HuH-7 (cell line): ENCODE data around the gene CNTN5.
"Not testable (repeated sequence)": the region's sequence is repeated elsewhere in the genome, so short reads cannot be mapped to it uniquely, and the experiment has no call there.

Experiments
- DNase-seq: peaks from one replicate; pipeline ENCODE4 v3.0.0; 2011; ENCODE audit warnings: low spot score

Gene CNTN5

DNA sequence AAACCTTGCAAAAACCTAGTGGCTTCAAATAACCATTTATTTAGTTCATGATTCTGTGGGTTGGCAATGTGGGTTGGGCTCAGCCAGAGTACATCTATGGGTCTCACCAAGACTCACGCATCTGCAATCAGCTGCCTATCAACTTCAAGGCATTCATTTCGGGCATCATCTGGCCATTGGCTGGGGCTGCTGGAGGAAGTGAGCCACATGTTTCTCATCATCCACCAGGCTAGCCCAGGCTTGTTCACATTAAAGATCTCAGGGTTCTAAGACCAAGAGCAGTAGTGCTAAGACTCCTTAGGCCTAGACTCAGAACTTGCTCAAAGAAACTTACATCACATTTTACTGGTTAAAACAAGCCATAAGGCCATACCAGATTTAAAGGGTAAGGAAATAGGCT lies 1187.5 kb downstream of the CNTN5 start:
- no peak for DNase-seq

DNA sequence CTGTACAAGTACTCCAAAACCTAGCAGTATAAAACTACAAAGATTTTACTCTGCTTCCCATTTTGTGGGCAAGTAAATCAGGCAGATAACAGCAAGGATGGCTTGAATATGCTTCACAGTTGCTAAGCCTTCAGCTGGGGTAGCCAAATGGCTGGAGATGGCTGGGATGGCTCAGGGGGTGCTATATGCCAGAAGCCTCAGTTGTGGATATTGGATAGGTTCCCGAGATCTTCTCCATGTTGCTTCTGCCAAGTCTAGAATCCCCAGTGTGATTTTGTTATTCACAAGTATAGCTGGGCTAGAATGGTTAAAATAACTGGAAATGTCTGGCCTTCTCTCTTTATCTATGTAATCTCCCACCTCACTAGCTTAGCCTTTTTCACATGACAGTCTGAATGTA lies 1194.0 kb downstream of the CNTN5 start:
- no peak for DNase-seq

DNA sequence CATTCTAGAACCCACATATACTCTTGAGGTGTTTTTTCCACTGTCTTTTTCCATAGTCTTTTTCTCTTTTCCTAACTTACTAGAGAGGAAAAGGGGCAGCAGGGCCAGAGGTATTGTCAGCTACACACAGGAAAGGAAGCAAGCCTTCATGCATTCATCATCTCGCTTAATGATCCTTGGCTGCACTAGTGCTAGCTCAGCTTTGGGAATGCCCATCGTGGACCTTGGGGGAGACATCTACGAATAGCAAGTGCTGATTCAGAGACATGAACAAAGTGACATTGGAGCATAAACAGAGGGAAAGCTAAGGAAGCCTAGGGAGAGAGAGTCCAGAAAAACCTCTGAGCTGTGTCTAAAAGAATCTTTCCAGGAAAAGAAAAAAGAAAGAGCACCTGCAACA lies 1200.1 kb downstream of the CNTN5 start:
- DNase-seq, result no peak

DNA sequence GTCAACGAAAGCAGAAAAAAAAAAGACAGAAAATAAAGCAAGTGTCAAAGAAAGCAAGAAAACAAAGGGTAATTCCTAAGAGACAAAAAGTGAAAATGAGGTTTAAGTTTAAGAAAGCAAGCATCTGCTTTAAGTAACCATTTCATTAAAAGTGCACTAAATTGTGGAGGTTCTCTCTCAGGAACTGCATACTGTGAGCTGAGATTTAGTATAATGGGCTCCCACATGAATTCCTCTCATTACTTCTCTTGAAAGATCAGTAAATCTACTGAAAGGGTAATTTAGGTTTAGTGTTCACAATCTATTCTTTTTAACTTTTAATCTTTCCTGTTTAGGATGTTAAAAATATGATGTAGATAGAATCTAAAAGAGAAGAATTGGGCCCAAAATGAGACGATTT lies 1201.0 kb downstream of the CNTN5 start:
- no peak for DNase-seq

DNA sequence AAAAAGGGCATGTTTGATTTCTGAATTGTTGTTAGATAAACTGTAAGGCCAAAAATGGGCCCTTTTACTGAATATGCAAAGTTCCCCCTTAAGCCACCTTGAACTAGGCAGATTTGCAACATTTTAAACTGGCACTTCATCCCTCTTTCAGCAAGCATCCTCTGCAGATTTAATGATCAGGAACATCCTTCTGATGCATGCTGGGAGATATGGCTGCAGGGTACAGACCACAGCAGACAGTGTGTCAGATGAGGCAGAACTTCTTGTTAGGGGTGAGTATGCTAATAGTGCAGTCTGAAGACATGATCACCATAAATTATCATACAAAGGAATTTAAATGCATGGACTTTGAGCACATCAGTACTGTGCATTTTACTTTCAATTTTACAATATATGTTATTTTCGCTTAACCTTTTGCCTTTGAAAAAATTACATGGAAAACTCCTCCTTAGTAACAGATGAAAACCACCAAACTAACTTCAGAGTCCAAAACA lies 1203.8 kb downstream of the CNTN5 start:
- no peak for DNase-seq

DNA sequence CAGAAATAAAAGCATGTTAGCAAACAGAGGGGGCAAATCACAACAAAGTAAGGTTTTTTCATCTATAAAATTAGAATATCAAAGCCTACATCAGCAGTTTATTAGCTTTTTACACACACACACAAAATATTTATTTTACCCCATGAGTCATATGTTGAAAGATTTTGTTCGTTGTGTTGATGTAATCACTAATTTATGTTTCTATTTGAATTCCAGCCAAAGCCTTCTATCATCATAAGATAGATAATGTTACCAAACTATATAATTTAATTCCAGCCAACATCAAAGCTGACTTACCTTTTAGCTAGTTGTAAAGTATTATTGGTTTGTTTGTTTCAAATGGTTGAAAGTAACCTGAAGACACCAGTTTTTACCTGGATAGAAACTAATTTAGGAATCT lies 1208.3 kb downstream of the CNTN5 start:
- DNase-seq, result no peak

DNA sequence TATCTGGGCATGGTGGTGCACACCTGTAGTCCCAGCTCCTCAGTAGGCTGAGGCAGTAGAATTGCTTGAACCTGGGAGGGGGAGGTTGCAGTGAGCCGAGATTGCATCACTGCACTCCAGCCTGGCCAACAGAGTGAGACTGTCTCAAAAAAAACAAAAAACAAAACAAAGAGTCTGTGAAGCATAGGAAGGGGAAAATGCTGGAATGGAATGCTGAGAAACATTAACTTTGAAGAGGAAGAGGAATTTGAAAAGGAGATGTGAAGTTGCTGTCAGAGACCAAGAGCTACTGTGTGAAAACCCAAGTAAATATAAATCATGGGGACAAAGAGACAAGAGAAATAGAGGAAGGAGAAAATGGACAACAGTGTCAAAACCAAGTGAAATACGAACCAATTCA lies 1211.3 kb downstream of the CNTN5 start:
- no peak for DNase-seq

DNA sequence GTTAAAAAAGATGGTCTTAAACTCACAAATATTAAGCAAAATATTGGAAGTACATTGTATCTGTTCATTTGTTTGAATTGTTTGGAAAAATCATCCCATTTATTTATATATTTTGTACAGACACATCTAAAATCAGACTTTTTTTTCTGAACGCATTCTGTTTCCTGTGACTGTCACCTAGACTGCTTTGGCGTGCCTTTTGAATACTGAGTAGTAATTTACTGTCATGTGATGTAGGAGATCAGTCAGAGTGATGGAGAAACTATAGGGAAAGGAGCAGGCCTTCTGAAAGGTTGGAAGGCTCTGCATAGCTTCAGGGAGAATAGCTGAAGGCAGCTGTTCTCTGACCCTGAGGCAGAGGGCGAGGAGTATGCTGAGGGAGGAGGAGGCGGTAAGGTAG lies 1214.3 kb downstream of the CNTN5 start:
- DNase-seq, result no peak

DNA sequence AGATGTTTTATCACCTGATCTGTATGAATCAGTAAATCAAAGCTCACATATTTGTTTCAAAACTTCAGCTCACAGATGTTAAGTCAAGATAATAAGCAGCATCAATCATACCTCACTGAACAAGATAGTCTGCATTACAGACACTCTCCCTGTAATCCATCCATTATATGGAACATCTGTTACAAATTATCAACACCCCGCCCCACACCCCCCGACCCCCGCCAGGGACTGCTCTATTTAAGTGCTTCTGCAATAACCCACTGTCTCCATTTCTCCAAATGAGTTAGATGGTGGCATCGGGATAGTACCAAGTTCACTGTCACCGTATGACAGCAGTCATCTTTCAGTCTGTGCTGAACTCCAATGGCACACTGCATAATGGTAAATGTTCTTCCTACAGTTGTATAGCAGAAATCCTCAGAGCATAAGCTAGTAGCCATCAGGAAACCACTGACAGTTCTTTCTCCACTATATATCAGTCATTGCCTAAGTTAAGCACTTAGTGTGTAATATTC lies 1219.3 kb downstream of the CNTN5 start:
- no peak for DNase-seq

DNA sequence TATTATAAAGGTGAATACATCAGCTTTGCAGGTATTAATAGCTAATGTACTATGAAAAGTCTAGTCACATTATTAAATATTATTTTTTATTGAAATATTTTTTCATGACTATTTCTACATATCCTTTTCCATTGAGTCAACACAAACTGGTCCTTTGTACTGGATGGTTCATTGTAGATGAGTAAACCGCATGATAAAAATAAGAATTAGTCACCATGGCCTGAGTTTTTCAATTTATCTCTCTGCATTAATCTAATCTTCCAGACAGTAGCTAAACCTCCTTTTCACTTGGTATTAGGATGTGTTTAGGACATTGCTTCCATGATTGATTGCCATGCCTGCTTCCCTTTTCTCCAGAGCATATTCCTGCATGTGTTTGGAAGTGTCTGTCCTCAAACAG lies 1227.0 kb downstream of the CNTN5 start:
- DNase-seq, result no peak

DNA sequence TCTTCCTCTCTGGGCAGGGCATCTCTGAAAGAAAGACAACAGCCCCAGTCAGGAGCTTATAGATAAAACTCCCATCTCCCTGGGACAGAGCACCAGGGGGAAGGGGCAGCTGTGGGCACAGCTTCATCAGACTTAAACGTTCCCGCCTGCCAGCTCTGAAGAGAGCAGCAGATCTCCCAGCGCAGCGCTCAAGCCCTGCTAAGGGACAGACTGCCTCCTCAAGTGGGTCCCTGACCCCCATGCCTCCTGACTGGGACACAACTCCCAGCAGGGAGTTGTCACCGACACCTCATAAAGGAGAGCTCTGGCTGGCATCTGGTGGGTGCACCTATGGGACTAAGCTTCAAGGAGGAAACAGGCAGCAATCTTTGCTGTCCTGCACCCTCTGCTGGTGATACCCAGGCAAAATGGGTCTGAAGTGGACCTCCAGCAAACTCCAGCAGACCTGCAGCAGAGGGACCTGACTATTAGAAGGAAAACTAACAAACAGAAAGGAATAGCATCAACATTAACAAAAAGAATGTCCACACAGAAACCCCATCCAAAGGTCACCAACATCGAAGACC lies 1236.6 kb downstream of the CNTN5 start:
- not testable (repeated sequence) for DNase-seq

DNA sequence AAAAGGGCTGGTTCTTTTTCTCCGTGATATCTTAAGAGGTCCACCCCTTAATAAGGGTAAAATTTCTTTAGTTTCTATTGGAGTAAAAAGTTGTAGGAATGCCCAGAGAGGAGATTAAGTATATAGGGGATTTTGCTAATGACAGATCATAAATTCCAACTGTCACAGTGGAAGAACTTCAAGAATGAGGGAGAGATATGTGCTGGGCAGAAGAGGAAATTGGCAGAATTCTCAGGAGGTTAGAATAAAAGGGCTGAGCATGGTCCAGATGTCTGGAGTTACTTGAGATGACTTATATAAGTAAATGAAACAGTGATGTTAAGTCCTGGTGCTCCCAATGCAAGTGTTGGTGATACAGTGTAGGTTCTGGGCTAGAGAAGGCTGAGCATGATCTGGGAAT lies 1248.8 kb downstream of the CNTN5 start:
- no peak for DNase-seq

DNA sequence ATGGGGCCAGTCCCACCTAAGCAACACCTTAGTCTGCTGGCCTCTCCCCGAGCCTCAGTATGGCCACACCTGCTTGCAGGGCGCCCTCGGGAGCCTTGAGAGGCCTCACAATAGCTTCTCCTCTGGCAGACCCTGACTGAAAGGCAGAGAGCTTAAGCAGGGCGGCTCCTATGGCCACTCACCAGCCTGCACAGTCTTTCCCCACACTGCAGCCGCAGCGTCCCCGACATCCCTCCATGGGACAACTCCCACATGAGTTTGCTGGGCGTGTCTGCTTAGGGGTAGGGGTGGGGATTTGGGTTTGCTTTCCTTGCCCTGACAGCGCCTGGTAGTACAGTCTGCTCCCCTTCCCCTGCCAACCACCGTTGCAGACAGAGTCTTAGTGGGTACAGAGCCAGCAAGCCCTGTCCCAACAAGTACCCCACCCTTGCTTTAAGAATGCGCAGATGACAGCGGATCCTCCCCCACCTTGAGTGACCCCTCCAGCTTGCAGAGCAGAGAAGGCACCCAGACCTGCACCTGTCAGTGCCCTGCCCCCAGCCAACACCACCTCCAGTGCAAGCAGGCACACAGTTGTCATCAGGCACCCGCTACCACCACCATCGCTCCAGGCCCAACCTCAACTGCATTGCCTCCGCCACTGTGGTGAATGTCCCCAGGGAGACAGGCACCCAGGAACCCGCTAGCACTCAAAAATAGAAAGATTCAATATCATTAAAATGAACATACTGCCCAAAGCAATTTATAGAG lies 1252.5 kb downstream of the CNTN5 start:
- DNase-seq, result no peak

DNA sequence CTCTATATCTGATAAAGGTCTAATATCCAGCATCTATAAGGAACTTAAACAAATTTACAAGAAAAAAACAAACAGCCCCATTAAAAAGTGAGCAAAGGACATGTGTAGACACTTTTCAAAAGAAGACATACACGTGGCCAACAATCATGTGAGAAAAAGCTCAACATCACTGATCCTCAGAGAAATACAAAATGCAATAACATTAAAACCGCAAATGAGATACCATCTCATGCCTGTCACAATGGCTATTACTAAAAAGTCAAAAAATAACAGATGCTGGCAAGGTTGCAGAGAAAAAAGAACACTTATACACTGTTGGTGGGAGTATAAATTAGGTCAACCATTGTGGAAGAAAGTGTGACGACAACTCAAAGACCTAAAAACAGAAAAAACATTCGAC lies 1253.7 kb downstream of the CNTN5 start:
- DNase-seq, result not testable (repeated sequence)

DNA sequence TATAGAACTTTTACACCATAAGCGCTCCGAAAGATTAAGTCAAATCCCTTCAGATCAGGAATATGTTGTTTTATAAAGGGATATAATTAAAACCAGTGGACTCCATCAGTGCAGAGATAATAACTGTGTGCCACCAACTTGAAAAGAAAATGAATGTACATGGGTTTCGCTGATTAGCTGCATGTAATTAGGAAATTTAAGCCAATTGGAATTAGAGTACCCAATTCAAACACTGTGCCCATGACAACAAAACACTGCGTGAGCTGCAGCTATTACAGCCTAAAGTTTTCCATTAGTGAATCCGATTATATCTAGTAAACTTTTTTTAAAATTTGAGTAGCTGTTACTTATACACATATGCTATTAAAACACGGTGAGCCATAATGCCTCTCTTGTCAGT lies 1274.0 kb downstream of the CNTN5 start:
- DNase-seq, result no peak

DNA sequence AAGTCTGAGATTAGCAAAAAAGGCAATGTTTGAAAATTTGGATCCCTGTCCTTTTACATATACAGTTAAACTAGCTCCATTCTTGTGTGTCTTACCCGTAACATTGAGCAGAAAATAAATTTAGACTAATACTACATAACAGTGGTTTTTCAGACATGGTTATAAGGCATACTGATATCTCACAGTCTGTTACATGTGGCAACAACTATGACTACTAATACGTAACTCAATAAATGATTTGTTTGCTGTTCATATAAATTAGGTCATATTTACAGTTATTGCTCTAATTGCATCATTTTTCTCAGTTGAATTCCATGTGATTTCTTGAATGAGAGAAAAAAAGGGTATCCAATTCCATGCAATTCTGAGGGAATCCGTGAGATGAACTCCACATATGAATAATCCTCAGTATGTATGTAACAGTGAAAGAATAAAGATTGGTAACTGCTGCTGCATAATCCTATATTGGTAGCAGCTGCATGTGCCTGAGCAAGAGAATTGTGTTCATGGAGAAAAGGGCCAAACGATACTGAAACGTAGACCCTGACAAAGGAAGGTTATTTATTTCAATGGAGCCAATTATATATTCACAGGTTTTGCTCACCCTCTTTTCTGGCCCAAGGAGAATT lies 1275.4 kb downstream of the CNTN5 start:
- DNase-seq, result no peak

DNA sequence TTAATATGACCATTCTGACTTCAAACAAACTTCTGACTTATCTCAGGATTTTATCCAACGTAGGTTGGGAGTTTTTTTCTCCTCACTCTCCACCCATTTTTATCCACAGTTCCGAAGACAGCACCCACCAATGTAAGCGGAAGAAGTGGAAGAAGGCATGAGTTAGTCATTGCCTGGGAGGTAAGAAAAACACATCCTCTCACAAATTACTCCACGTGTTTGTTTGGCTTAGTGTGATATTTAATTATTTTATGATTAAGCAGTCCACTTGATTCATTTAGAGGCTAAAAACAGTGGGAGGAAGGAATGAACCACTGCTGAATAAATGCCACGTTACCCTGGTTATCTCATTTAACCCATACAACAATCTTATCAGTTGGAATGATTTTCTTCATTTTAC lies 1276.8 kb downstream of the CNTN5 start:
- no peak for DNase-seq

DNA sequence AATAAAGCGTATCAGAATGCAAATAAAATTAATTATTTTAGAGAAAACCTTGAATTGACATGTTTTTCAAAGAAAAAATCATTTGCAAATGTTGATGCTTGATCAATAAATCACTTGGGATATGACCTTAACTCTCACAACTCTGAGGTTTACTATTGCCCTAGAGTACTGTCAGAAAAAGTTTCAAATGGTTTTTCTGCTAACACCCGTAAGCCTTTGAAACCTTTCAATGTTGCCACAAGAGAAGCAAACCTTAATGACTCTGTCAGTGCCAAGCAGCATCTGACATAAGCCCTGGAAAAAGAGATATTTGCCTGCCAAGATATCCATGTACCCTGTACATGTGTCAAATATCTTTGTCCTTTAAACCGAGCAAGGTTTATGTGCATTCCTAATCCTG lies 1282.1 kb downstream of the CNTN5 start:
- no peak for DNase-seq

DNA sequence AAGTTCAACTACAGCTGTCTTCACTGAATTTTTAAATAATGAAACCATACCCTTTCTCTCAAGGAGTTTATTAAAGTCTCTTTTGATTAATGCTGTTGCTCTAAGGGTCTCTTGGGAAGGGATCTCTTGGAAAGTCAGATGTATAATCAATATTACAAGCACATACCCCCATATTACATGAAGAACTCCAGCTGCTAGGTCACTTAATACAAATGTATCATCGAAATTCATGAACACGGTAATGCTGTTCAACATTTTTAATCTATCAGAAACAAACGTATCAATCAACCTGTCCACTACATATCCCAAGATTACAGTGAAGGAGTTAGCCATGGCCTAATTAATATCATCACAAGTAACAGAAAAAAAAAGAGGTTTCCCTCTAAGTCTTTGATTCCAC lies 1283.1 kb downstream of the CNTN5 start:
- DNase-seq, result no peak

DNA sequence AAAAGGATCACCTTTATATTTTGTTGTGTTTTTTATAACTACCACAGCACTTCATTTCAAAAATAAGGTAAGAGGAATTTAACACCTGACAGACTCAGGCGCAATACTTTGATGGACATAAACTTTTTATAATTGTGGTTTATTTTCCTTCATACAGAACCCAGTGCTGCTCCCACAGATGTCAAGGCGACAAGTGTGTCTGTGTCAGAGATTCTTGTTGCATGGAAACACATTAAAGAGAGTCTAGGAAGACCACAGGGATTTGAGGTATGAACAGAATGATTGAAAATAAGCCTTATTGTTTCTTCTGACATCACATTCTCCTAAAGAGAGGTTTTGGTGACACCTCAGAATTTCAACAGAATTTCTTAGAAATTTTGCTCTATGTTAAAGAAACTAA lies 1287.5 kb downstream of the CNTN5 start:
- DNase-seq, result no peak

DNA sequence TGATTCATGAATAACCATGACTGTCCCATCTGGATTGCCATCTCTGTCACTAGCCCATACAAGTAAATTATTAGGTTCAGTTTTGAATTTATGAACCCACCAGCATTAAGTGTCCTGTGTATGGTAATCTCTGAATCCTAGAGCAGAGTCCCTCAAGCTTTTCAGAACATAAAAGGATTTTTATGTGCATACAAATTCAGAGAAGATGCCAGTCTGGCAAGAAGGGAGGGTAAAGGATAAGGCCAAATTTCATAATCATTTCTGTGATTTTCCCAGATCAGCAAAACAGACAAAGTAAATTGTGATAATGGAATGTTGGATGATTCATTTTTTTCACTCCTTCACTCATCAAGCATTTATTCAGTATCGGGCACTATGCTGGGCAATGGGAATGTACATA lies 1295.2 kb downstream of the CNTN5 start:
- DNase-seq, result no peak

DNA sequence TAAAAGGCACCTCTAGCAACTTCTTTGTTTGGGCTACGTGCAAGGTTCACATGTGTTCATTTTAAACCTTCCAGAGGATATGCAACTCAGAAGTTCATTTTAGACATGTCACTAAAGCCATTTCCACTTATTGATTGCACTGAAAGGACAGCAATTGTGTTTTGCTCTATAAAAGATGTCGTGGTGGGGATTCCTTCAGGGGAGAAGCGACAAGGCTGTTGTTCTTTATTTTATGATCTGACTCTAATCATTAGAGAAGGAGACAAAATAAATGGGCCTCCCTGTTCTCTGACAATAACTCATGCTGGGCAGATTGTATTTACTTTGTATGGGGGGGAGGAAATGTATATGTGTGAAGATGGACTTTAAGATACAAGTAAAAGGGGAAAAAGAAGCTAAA lies 1296.2 kb downstream of the CNTN5 start:
- DNase-seq, result no peak

DNA sequence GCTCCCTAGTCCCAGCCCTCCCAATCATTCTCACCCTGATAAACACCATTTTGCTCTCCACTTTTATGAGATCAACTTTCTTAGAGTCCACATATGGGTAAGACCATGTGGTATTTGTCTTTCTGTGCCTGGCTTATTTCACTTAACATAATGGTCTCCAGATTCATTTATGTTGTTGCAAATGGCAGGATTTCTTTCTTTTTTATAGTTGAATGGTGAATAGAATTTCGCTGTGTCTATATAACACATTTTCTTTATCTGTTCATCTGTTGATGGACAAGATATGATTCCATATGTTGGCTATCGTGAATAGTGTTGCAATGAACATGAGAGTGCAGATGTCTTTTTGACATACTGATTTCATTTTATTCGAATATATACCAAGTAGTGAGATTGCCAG lies 1298.9 kb downstream of the CNTN5 start:
- no peak for DNase-seq
